ENCODE data around the gene RMI2. TPM values are rescaled to one million over a fixed set of nuclear protein-coding genes. Genes with fewer than 3 reads are reported as not detected.

RMI2 gene
- total RNA-seq, 1 donor from 2014 or later = 49.8 TPM

DNA sequence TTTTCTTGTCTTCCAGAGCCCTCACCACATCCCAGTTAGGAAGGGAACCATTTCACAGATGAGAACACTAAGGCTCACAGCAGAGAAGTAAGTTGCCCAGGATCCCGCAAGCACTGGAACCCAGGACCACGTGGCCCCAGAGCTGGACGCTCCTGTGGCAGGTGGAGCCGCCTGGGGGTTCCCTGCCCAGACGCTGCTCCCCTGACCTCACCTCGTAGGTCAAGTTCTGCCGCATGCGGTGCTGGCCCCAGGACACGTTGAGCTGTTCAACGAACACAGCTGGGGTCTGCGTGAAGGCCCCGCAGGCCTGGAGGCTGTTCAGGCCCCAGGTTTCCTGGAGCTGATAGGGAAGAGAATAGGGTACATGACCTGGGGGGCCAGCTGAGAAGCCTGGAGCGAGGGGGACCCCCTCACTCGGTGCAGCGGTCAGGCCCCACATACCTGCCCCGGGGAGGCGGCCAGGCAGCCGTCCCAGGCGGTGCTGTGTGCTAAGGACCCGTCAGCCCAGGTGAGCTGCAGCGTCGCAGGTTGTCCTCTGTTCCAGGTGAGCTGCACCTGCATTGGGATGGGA lies 54.1 kb downstream of the RMI2 start:
- DNase-seq (ENCODE audit: low spot score) = no peak
- no peak overlapping the region for H3K27ac Mint-ChIP-seq
- H3K36me3 Mint-ChIP-seq (ENCODE audit: low read depth) = no peaks in the 10 kb centered on the region
- H3K27me3 Mint-ChIP-seq (ENCODE audit: insufficient read depth) = peaks cover 6% of the 10 kb centered on the region
- no peaks in the 10 kb centered on the region for H3K4me1 Mint-ChIP-seq (ENCODE audit: low read depth)
- H3K4me3 Mint-ChIP-seq = no peak overlapping the region
- no peaks in the 10 kb centered on the region for H3K9me3 Mint-ChIP-seq
- intact Hi-C loops (cut with micrococcal nuclease) = no loop called here

GRCh38 chr16:11400076-11400475 lies 54.8 kb downstream of the RMI2 start:
- H3K9me3 Mint-ChIP-seq = no peaks in the 10 kb centered on the region
- DNase-seq (ENCODE audit: low spot score) = no peak
- peaks cover 6% of the 10 kb centered on the region for H3K27me3 Mint-ChIP-seq (ENCODE audit: insufficient read depth)
- H3K36me3 Mint-ChIP-seq (ENCODE audit: low read depth) = no peaks in the 10 kb centered on the region
- H3K27ac Mint-ChIP-seq = no peak overlapping the region
- intact Hi-C loops (cut with micrococcal nuclease) = no loop called here
- H3K4me1 Mint-ChIP-seq (ENCODE audit: low read depth) = no peaks in the 10 kb centered on the region
- H3K4me3 Mint-ChIP-seq = no peak overlapping the region

Other genes starting within 250 kb of the RMI2 start
- gene SOCS1, start 89.3 kb upstream of the RMI2 start, total RNA-seq = 158 and 161 TPM in 2 replicates
- gene TNP2, start 76.1 kb upstream of the RMI2 start, total RNA-seq = not detected in 2 replicates
- not detected in 2 replicates for gene PRM3, start 71.8 kb upstream of the RMI2 start, total RNA-seq
- not detected in 2 replicates for gene PRM2, start 69.0 kb upstream of the RMI2 start, total RNA-seq
- not detected in 2 replicates for gene PRM1, start 64.1 kb upstream of the RMI2 start, total RNA-seq
- gene LITAF, start 241.5 kb downstream of the RMI2 start, total RNA-seq = 197 and 199 TPM in 2 replicates

All from activated T-helper 1 cell treated with anti-CD3 and anti-CD28 coated beads, Interleukin-12 subunit alpha, Interleukin-12 subunit beta, Interleukin-2, Interleukin-4 antibody, amounts not matched to agents 30 ng/mL and 10 ng/mL and 1 ng/mL, durations not matched to agents 14 hours and 24 hours and 36 hours (primary cell).